Spleen (tissue), 7 donors: ENCODE measurements around the gene RANBP1.

ENCODE experiments used
- POLR2A ChIP-seq, 3 donors: fragments of 450-650 bp; IDR thresholded peaks; one replicate each; pipeline ENCODE4 v1.5.1; 2017; ENCODE audit warnings: antibody characterized with exemption in 3 of 3, mild to moderate bottlenecking in 1 of 3
- TF ChIP-seq, protein P1 (sequence below), 11 experiments: fragments of 200-600 bp in 7 of 11; fragments of 450-650 bp in 4 of 11; sonication (generic) in 4 of 11; IDR thresholded peaks in 8 of 11; conservative IDR thresholded peaks in 3 of 11; 1 replicate in 7 of 11; 2 replicates in 4 of 11; pipeline versions ENCODE4 v1.4.0 to v1.8.0; 2016 to 2021; ENCODE audit warnings: antibody characterized with exemption in 11 of 11, inconsistent platforms in 4 of 11, mild to moderate bottlenecking in 1 of 11
- donor health status: DM: no; HTN: no; CAD: no; lungs with moderate emphysema.
- donor health status: DM: no; HTN: no; CAD: no.
- donor health status: DM: no; HTN: no; CAD: no.

DNA sequence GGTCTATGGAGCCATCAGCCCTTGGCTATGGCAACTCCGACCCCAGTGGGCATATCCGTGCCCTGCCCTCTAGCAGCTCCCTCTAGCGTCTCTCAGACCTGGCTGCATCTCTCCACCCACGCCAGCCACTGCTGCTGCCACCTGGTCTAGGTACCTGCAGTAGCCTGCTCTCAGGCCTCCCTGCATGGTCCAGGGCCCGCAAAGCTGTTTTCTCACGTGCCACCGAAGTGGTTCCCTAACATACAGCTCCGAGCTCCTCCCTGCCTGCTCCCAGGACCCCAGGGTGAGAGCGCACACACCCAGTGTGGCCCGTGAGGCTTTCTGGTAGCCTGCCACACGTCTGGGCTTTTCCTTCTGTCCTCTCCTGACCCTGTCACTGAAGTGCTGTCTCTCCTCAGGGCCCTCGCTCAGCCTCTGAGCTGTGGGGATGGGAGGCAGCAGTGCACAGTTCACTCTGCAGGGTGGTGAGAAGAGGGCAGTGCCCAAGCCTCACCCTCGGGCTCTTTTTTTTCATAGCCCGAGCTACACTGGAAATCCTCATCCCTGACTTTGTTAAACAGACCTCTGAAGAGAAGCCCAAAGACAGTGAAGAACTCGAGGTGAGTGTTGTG lies 21.6 kb upstream of the RANBP1 start:
- no peak for TF ChIP-seq POLR2A (IDR thresholded peaks at IDR 0.05)
- TF ChIP-seq, protein P1, sequence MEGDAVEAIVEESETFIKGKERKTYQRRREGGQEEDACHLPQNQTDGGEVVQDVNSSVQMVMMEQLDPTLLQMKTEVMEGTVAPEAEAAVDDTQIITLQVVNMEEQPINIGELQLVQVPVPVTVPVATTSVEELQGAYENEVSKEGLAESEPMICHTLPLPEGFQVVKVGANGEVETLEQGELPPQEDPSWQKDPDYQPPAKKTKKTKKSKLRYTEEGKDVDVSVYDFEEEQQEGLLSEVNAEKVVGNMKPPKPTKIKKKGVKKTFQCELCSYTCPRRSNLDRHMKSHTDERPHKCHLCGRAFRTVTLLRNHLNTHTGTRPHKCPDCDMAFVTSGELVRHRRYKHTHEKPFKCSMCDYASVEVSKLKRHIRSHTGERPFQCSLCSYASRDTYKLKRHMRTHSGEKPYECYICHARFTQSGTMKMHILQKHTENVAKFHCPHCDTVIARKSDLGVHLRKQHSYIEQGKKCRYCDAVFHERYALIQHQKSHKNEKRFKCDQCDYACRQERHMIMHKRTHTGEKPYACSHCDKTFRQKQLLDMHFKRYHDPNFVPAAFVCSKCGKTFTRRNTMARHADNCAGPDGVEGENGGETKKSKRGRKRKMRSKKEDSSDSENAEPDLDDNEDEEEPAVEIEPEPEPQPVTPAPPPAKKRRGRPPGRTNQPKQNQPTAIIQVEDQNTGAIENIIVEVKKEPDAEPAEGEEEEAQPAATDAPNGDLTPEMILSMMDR (IDR thresholded peaks at IDR 0.05 in 8 of 11, conservative IDR thresholded peaks at IDR 0.05 in 3 of 11): no peak
